NCI-H2107 treated with DMSO at 0.1 percent for 48 hours (cell line): ENCODE measurements around the gene SLC22A13.

Source experiments
- DNase-seq: peaks from one replicate; lab custom pipeline; 2025; ENCODE audit not compliant: unreplicated experiment; lab: John Stamatoyannopoulos, UW

Gene SLC22A13

GRCh38 chr3:38327335-38328009, 61.9 kb downstream of the SLC22A13 start:
- DNase-seq = no peak
